Activated CD4-positive, alpha-beta memory T cell treated with anti-CD3 and anti-CD28 coated beads, Interleukin-2, amount 10 ng/mL, durations not matched to agents 7 days and 5 days (primary cell): ENCODE measurements around the gene ILRUN. TPM values are rescaled to one million over a fixed set of nuclear protein-coding genes. Genes with fewer than 3 reads are reported as not detected.
"Not testable (repeated sequence)": the region's sequence is repeated elsewhere in the genome, so short reads cannot be mapped to it uniquely, and the experiment has no call there.

Source experiments
- CTCF ChIA-PET: fragments of 350-600 bp; sonication (Branson Sonifier 250); formaldehyde crosslinking; loops from one replicate; lab custom pipeline; 2021; ENCODE audit warnings: antibody characterized with exemption, inconsistent platforms; lab: Charles Lee
- POLR2A ChIA-PET: fragments of 350-600 bp; sonication (Branson Sonifier 250); formaldehyde crosslinking; loops from one replicate; lab custom pipeline; 2021; ENCODE audit warnings: antibody characterized with exemption; lab: Charles Lee
- DNase-seq: peaks from one replicate; pipeline ENCODE4 v3.0.0-alpha.2; 2020
- H3K27ac Mint-ChIP-seq: one replicate; pipeline ENCODE4 v1.8.0; 2021; ENCODE audit warnings: mild to moderate bottlenecking, mixed read lengths
- H3K27me3 Mint-ChIP-seq: one replicate; pipeline ENCODE4 v1.8.0; 2021; ENCODE audit warnings: mixed read lengths
- H3K36me3 Mint-ChIP-seq: one replicate; pipeline ENCODE4 v1.8.0; 2021; ENCODE audit warnings: low read depth, mixed read lengths
- H3K4me1 Mint-ChIP-seq: one replicate; pipeline ENCODE4 v1.8.0; 2021; ENCODE audit warnings: mixed read lengths
- H3K4me3 Mint-ChIP-seq: one replicate; pipeline ENCODE4 v1.8.0; 2021; ENCODE audit warnings: mild to moderate bottlenecking, mixed read lengths
- H3K9me3 Mint-ChIP-seq: one replicate; pipeline ENCODE4 v1.8.0; 2021; ENCODE audit warnings: mixed read lengths
- total RNA-seq, 2 experiments: library from RNA; stranded (reverse); gene quantifications; one replicate each; pipeline ENCODE4 v1.2.3, GENCODE V29; 2021

ILRUN gene
- total RNA-seq, 2 experiments from 2014 or later = 85.3 to 86.6 TPM

GRCh38 chr6:34657979-34658480 is 38.5 kb downstream of the ILRUN start:
- DNase-seq, H3K9me3 Mint-ChIP-seq, H3K27me3 Mint-ChIP-seq: not testable (repeated sequence)
- ChIA-PET POLR2A (interaction anchor here (0.8 to 6.8 kb wide), 9 partner anchors 8 to 421 kb away, joined by 3 to 191 read pairs (median 12); partner anchors contain the start of genes ANKS1A, BLTP3A, HMGA1 and ILRUN), CTCF (interaction anchor here (0.8 to 5.8 kb wide), 3 partner anchors 16 to 548 kb away, joined by 3 to 46 read pairs (median 3); no protein-coding TSS in a partner anchor)
- H3K36me3 Mint-ChIP-seq = peaks cover 36% of the 10 kb centered on the region
- peak overlapping the region; percentile 67 for H3K4me3 Mint-ChIP-seq
- H3K4me1 Mint-ChIP-seq = peaks cover 61% of the 10 kb centered on the region
- peak overlapping the region; percentile 95 for H3K27ac Mint-ChIP-seq

DNA sequence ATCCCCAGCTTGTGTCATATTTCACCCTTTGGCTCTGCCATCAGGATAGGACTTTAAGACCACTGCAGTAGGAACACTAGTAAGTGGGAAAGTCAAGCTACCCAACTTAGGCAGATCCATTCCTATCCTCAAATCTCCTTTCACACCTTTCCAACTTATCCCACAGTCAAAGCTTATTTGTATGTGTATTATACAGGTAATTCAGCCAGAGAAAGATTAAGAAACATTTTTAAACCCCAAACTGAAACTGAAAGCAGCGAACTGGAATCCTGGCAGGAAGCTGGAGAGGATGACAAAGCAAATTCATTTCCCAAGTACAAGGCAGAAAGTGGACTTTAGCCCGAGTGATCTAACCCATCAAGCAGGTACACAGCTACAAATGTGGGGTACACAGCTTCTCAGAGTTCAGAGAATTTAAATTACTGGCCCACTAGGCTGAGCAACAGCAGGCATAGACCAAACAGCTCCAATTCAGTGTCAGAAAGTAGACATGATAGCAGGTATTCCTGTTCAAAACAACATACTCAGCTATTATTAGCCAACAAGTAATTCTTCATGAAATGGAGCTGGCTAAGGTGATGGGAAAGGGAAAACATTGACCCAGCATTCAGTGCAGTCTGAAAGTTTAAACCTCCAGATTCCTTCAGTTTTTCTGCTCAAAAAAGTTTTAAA is 39.1 kb downstream of the ILRUN start:
- POLR2A ChIA-PET = interaction anchor here (0.8 to 6.8 kb wide), 14 partner anchors 8 to 1371 kb away, joined by 3 to 191 read pairs (median 8); partner anchors contain the start of genes ANKS1A, BLTP3A, HMGA1 and ILRUN
- Mint-ChIP-seq H3K9me3 (no peaks in the 10 kb centered on the region), H3K4me1 (peaks cover 57% of the 10 kb centered on the region), H3K27me3 (no peaks in the 10 kb centered on the region), H3K27ac (peak overlapping the region; percentile 95), H3K36me3 (peaks cover 38% of the 10 kb centered on the region), H3K4me3 (peak overlapping the region; percentile 67)
- peak; percentile 31 for DNase-seq
- CTCF ChIA-PET = interaction anchor here (0.5 to 5.8 kb wide), 7 partner anchors 17 to 549 kb away, joined by 3 to 46 read pairs (median 4); no protein-coding TSS in a partner anchor

- DNase-seq = no peak
Observed at GRCh38 chr6:34657037-34657306, 39.6 kb downstream of the ILRUN start.

DNA sequence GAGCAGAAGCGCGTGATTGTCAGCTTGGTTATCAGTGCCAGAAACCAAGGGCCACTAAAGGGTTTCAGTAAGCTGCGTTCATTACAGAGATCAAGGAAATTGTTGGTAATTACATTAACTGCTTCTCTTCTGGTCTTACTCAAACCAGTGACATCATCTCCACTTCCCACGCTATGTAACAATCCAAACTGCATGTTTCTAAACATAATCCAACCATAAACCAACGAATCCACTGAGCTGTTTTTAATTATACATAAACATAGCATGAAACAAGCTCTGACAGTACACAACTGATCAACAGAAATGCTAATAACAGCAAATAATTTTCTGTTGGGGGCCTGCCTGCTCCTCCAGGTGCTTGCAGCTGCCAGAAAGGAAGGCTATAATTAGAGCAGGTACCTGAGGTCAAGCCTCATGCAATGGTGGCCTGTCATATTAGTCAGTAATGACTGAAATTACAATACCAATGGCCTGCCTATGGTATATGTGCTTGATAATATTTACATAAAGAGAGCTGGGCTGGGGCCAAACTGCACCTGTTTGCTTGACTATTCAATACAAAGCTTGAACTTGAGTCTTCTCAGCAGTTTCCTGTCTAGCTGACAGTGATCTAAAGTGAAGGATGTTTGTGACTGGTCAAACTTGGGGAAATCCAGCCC is 40.1 kb downstream of the ILRUN start:
- peak overlapping the region; percentile 67 for H3K4me3 Mint-ChIP-seq
- ChIA-PET CTCF (interaction anchor here (0.5 to 5.8 kb wide), 7 partner anchors 18 to 230 kb away, joined by 3 to 46 read pairs (median 5); no protein-coding TSS in a partner anchor), POLR2A (interaction anchor here (0.9 to 6.8 kb wide), 12 partner anchors 9 to 1371 kb away, joined by 3 to 191 read pairs (median 10); partner anchors contain the start of genes ANKS1A, HMGA1, ILRUN and MAPK14)
- peak overlapping the region; percentile 95 for H3K27ac Mint-ChIP-seq
- H3K4me1 Mint-ChIP-seq = peaks cover 53% of the 10 kb centered on the region
- DNase-seq = peak; percentile 47
- H3K9me3 Mint-ChIP-seq = no peaks in the 10 kb centered on the region
- H3K27me3 Mint-ChIP-seq = no peaks in the 10 kb centered on the region
- H3K36me3 Mint-ChIP-seq = peaks cover 40% of the 10 kb centered on the region

More at GRCh38 chr6:34657037-34657306, 39.6 kb downstream of the ILRUN start:
- Mint-ChIP-seq H3K27me3 (no peaks in the 10 kb centered on the region), H3K4me3 (peak overlapping the region; percentile 67), H3K27ac (peak overlapping the region; percentile 95), H3K4me1 (peaks cover 55% of the 10 kb centered on the region), H3K9me3 (no peaks in the 10 kb centered on the region), H3K36me3 (peaks cover 39% of the 10 kb centered on the region)
- ChIA-PET CTCF (interaction anchor here (0.5 to 5.8 kb wide), 6 partner anchors 17 to 549 kb away, joined by 3 to 46 read pairs (median 4); no protein-coding TSS in a partner anchor), POLR2A (interaction anchor here (0.9 to 6.8 kb wide), 13 partner anchors 9 to 1371 kb away, joined by 3 to 191 read pairs (median 9); partner anchors contain the start of genes ANKS1A, BLTP3A, HMGA1 and ILRUN)

DNA sequence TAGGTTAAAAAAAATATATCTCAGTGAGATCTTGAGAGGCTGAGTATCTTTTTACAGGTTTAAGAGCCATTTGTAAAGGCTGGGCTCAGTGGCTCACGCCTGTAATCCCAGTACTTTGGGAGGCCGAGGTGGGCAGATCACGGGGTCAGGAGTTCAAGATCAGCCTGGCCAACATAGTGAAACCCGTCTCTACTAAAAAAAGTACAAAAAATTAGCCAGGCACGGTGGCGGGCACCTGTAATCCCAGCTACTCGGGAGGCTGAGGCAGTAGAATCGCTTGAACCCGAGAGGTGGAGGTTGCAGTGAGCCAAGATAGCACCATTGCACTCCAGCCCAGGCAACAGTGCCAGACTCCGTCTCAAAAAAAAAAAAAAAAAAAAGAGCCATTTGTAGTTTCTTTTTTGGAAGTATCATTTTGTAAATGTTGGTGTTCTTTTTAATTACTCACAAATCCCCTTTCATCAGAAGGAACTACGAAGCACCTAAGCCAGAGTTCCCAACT is 40.6 kb downstream of the ILRUN start:
- not testable (repeated sequence) for H3K9me3 Mint-ChIP-seq, H3K27me3 Mint-ChIP-seq, DNase-seq
- H3K4me1 Mint-ChIP-seq = peaks cover 53% of the 10 kb centered on the region
- POLR2A ChIA-PET = interaction anchor here (1.6 to 6.8 kb wide), 7 partner anchors 9 to 232 kb away, joined by 4 to 191 read pairs (median 15); partner anchors contain the start of genes ANKS1A, ILRUN, SNRPC and TAF11
- H3K36me3 Mint-ChIP-seq = peaks cover 41% of the 10 kb centered on the region
- CTCF ChIA-PET = interaction anchor here (0.7 to 5.8 kb wide), 5 partner anchors 17 to 230 kb away, joined by 3 to 46 read pairs (median 6); no protein-coding TSS in a partner anchor
- peak overlapping the region; percentile 95 for H3K27ac Mint-ChIP-seq
- peak overlapping the region; percentile 67 for H3K4me3 Mint-ChIP-seq

GRCh38 chr6:34654061-34654710 is 42.4 kb downstream of the ILRUN start:
- ChIA-PET CTCF (interaction anchor here (0.7 to 5.8 kb wide), 5 partner anchors 15 to 149 kb away, joined by 3 to 46 read pairs (median 5); partner anchors contain the start of gene SNRPC), POLR2A (interaction anchor here (1.7 to 6.8 kb wide), 2 partner anchors 14 to 17 kb away, joined by 5 to 191 read pairs; no protein-coding TSS in a partner anchor)
- peak overlapping the region; percentile 6 for H3K27ac Mint-ChIP-seq
- DNase-seq = no peak
- no peaks in the 10 kb centered on the region for H3K27me3 Mint-ChIP-seq
- H3K4me3 Mint-ChIP-seq = no peak overlapping the region
- peaks cover 46% of the 10 kb centered on the region for H3K36me3 Mint-ChIP-seq
- no peaks in the 10 kb centered on the region for H3K9me3 Mint-ChIP-seq
- peaks cover 47% of the 10 kb centered on the region for H3K4me1 Mint-ChIP-seq

- no peak for DNase-seq
- POLR2A ChIA-PET = no interaction called here
- no peak overlapping the region for H3K4me3 Mint-ChIP-seq
- no peak overlapping the region for H3K27ac Mint-ChIP-seq
- CTCF ChIA-PET = no interaction called here
- no peaks in the 10 kb centered on the region for H3K27me3 Mint-ChIP-seq
- no peaks in the 10 kb centered on the region for H3K9me3 Mint-ChIP-seq
- peaks cover 55% of the 10 kb centered on the region for H3K36me3 Mint-ChIP-seq
- H3K4me1 Mint-ChIP-seq = peaks cover 32% of the 10 kb centered on the region
Observed at GRCh38 chr6:34652263-34652662, 44.3 kb downstream of the ILRUN start.

- ChIA-PET POLR2A (interaction anchor here (0.9 kb wide), 1 partner anchor 46 kb away, joined by 4 read pairs; the partner anchor contains the start of gene ILRUN), CTCF (interaction anchor here (0.7 to 1.0 kb wide), 3 partner anchors 12 to 106 kb away, joined by 3 to 5 read pairs (median 4); partner anchors contain the start of gene SNRPC)
- DNase-seq = no peak
- peaks cover 18% of the 10 kb centered on the region for H3K4me1 Mint-ChIP-seq
- no peak overlapping the region for H3K4me3 Mint-ChIP-seq
- H3K9me3 Mint-ChIP-seq = no peaks in the 10 kb centered on the region
- no peaks in the 10 kb centered on the region for H3K27me3 Mint-ChIP-seq
- peaks cover 65% of the 10 kb centered on the region for H3K36me3 Mint-ChIP-seq
- H3K27ac Mint-ChIP-seq = no peak overlapping the region
Observed at GRCh38 chr6:34650823-34651222, 45.7 kb downstream of the ILRUN start.

- CTCF ChIA-PET = interaction anchor here (0.9 to 1.0 kb wide), 2 partner anchors 23 to 106 kb away, joined by 3 to 5 read pairs; partner anchors contain the start of gene SNRPC
- H3K27ac Mint-ChIP-seq, H3K27me3 Mint-ChIP-seq, DNase-seq, H3K4me3 Mint-ChIP-seq, POLR2A ChIA-PET, H3K9me3 Mint-ChIP-seq: not testable (repeated sequence)
- H3K36me3 Mint-ChIP-seq = peaks cover 66% of the 10 kb centered on the region
- H3K4me1 Mint-ChIP-seq = peaks cover 12% of the 10 kb centered on the region
Observed at GRCh38 chr6:34650232-34650631, 46.3 kb downstream of the ILRUN start.

DNA sequence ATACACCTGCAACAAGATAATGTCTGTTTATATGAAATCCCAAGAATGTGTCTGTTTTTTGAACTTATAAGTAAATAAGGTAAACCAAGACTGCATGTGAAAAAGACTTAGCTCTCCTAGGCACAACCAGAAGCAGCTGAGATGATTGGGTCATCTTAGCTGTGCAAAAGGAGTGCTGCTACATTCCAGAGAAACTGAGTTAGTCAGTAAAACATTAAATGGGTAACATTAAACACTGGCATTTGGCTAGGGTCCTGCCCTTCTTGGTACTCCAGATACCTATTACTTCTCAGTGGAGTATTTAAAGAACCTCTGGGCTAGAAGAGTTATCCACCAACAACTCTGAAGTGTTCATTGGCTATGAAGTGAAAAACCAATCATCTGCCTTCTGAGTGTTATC is 47.8 kb downstream of the ILRUN start:
- H3K36me3 Mint-ChIP-seq = peaks cover 72% of the 10 kb centered on the region
- POLR2A ChIA-PET = no interaction called here
- H3K9me3 Mint-ChIP-seq = no peaks in the 10 kb centered on the region
- CTCF ChIA-PET = interaction anchor here (0.6 kb wide), 1 partner anchor 16 kb away, joined by 4 read pairs; no protein-coding TSS in a partner anchor
- no peak overlapping the region for H3K27ac Mint-ChIP-seq
- peaks cover 8% of the 10 kb centered on the region for H3K4me1 Mint-ChIP-seq
- DNase-seq = no peak
- no peak overlapping the region for H3K4me3 Mint-ChIP-seq
- H3K27me3 Mint-ChIP-seq = no peaks in the 10 kb centered on the region
